ENCODE measurements around the gene ZC3H18.
A peak's percentile ranks its signal among the peaks of the same experiment; 100 is the strongest.
"Not testable (repeated sequence)": the region's sequence is repeated elsewhere in the genome, so short reads cannot be mapped to it uniquely, and the experiment has no call there.

ZC3H18 gene

DNA sequence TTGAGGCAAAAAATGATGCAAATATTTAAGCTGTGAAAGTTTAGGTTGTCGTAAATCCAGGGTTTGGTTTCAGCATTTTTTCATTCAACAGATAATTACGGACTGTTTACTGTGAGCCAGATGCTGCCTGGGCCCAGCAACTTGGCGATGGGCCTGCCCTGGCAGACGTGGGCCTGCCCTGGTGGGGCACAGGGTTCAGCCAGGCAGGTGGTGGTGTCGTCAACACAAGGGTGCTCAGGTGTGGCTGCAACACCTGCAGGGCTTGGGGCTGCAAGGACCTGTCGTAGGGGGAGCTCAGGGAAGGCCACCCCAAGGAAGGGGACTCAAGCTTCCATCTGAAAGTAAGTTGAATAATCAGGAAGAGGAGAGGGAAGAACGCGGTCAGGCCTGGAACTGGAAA lies 15.1 kb downstream of the ZC3H18 start:
- DNase-seq = no peak

DNA sequence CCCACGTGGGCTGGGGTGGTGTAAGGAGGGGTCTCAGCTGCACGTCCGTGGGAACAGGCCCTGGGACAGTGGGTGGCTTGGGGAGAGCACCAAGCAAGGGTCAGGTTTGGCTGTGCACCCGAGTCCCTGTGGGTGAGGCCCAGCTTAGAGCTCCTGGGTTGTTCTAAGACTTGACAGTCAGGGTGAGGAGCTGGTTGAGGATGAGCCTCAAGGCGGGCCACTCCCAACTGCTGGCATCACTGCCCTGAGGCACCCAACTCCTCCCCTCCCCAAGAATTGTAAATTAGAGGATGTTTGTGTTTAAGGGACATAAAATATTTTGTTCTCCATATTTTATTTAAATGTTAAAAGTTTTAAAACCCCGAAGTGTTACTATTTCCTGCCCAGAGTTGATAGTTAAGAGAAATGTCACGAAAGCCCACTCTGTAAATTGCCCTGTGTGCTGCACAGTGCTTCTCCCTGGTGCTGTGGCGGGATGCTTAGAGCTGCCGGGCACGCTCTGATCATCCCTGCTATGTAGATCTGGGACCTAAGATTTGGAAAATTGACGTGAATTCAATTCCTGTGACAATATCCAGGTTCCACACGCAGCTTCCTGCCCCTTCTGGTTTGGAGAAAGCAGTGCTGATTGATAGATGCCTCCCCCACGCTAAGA lies 15.9 kb downstream of the ZC3H18 start:
- no peak for DNase-seq

DNA sequence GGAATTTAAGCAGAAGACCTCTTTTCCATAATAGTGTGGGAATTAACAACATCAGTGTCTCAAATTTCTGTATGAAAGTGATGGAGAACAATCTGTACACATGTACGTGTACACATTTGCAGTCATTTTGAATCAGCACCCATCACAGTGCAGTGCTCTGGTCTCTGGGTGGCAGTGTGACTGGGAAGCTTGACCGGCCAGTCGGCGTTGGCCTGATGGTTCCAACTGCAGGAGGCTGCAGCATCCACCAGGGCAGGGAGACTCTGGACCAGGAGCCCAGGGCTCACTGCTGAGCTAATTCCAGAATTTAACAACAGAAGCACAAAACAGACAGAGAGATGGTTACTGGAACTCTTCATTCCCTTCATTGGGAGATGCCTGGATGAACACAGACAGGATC lies 17.9 kb downstream of the ZC3H18 start:
- no peak for DNase-seq

GRCh38 chr16:88588754-88589153 lies 18.6 kb downstream of the ZC3H18 start:
- DNase-seq = no peak

DNA sequence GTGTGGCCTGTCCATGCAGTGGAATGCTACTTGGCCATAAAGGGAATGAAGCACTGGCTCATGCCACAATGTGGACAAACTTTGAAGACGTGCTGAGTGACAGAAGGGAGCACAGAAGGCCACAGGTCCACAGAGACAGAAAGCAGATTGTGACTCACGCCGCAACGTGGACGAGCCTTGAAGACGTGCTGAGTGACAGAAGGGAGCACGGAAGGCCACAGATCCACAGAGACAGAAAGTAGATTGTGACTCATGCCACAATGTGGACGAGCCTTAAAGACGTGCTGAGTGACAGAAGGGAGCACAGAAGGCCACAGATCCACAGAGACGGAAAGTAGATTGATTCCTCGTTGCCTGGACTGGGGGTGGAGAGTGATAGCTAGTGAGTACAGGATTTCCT lies 19.2 kb downstream of the ZC3H18 start:
- DNase-seq = no peak

DNA sequence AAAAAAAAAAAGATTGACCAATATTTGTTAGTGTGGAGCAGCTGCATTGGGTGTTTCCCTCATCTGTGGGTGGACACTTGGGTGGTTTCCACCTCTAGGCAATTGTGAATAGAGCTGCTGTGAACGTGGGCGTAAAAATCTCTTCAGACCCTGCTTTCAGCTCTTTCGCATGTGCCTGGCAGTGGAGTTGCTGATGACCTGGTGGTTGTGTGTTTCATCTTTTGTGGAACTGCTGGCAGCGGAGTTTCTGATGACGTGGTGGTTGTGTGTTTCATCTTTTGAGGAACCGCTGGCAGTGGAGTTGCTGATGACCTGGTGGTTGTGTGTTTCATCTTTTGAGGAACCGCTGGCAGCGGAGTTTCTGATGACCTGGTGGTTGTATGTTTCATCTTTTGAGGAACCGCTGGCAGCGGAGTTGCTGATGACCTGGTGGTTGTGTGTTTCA lies 21.4 kb downstream of the ZC3H18 start:
- peak; percentile 18 to 36 for DNase-seq

- no peak for DNase-seq
Observed at GRCh38 chr16:88593061-88593460, 22.9 kb downstream of the ZC3H18 start.

DNA sequence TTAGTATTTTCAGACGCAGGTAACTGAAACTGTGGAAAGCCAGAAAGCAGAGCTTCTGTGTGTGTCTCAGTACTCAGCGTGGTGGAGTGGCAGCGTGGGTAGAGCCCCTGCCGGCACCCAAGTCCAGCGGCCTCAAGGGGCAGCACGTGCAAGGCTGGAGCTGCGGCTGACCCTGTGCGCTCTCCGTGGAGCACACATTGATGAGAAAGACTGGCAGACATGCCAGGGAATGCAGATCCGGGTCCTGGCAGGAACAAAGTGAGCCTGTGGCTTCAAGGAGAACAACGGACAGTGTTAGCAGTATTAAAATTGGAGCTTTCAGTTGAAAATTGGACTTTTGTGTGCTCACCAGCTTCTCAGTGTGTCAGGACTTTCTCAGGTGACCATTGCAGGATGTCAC lies 23.3 kb downstream of the ZC3H18 start:
- no peak for DNase-seq

DNA sequence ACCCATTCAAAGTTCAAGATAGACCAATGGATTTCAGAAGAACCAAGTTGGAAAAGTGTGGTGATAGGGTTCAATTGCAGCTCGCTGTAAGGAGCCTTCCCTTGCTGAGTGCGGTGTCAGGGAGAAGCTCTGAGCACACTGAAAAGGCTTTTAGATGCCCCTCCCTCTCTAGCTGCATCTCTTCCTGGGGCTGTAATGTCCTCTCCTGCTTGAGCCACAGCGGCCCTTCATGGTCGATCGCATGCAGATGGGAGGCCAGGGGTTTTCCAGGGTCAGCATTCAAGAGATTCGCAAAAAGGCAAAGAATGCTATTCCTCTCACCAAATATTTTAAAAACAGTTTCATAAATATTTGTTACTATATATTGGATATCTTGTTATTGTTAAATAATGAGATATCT lies 23.7 kb downstream of the ZC3H18 start:
- DNase-seq = no peak

DNA sequence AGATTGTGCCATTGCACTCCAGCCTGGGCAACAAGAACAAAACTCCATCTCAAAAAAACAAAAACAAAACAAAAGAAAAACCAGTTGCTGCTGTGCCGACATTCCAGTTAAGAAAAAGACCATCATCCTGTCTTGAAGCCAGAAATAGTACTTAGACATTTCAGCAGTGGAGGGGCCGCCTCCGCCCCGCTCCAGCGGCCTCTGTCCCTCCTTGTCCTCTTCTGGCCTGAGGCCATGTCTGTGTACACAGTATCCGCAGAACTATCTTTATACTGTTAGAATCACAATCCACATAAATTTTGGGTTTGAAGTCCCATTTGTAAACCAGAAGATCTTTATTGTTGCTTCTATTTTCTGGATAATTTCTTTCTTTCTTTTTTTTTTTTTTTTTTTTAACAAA lies 24.9 kb downstream of the ZC3H18 start:
- DNase-seq = no peak

GRCh38 chr16:88595921-88596320 lies 25.7 kb downstream of the ZC3H18 start:
- no peak for DNase-seq

GRCh38 chr16:88596483-88596882 lies 26.3 kb downstream of the ZC3H18 start:
- DNase-seq = no peak

DNA sequence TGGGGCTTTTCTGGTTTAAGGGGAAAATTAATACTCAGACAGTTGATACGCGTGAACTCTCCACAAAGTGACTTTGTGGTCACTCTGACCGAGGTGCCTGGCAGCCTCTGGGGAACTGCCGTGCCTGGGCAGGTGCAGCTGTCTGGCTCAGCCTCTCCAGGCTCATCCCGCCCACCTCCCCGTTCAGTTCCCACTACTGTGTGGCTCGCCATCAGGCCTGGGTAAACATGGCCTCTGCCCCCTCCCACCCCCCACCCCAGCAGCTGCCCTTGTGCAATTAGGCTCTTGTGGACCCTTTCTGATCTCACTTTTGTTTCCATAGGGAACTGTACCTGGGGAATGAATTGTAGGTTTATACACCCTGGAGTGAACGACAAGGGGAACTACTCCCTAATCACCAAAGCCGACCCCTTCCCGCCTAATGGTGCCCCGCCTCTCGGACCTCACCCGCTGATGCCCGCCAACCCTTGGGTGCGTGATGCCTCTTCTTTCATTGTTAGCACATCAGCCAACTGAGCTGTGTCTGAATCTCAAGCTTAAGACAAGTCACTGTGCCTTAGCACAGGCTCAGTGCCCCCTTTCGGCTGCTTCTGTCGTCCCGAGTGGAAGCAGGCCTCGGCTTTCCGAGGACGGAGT lies 27.8 kb downstream of the ZC3H18 start:
- DNase-seq = no peak

DNA sequence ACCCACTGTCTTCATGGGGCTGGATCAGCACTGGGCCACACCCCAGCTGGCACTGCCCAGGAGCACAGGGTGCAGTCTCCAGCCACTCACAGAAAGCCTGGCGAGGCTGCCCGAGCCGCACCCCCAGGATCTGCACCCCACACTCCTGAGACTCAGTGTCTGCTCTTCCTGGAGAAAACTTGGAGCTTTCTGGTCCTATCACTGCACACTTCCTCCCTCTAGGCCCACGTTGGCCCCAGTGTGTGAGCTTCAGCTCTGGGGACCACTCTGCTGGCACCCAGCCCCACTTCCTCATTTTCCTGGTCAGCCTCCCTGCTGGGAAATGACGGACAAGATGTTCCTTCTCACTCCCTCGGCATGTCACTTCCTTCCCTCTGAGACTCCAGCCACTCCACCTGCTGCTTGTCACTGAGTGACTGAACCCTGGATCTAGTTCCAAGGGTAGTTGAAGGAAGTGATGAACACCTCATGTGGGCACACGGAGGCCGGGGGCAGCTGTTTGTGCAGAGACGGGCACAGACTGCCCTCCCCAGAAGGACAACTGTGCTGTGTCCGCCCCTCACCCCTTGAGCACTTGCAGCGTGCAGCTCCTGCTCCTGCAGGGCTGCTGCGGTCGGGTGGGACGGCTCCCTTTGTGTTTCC lies 29.0 kb downstream of the ZC3H18 start:
- no peak for DNase-seq

DNA sequence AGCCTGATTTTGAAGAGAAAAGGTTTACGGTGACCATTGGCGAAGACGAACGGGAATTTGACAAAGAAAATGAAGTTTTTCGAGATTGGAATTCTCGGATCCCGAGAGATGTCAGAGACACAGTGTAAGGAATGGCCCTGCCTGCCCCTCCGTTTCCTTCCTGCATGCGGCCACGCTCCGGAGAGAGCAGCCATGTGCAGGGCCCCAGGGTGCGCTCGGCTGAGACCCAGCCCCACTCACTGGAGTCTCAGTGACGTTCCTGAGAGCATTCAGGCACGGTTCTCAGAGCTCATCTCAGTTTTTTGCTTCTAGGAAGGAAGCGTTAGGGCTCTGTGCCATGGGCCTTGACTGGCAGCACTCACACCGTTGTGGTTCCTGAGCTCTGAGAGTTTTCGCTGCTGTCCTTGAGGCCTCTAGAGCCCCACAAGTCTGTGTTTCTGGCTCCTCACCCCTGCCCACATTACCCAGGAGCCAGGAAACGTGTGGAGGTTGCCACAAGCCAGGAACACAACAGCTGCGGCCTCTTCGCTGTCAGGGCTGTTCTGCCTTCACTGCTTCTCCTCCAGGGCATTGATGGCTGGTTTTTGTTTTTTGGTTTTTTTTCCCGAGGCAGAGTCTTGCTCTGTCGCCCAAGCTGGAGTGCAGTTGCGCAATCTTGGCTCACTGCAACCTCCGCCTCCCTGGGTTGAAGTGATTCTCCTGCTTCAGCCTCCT lies 29.8 kb downstream of the ZC3H18 start:
- no peak for DNase-seq

DNA sequence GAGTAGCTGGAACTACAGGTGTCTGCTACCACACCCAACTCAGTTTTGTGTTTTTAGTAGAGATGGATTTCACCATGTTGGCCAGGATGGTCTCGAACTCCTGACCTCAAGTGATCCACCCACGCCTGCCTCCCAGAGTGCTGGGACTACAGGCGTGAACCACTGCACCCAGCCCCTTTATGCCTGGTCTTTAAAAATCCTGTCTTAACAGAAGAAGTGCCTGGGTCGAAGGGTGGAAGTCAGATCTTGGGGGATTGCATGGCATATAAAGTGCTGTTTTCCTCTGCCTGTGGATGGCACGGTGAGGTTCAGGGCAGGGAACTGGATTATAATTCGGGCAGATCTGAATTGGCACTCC lies 30.3 kb downstream of the ZC3H18 start:
- DNase-seq = no peak

GRCh38 chr16:88601313-88602036 lies 31.3 kb downstream of the ZC3H18 start:
- DNase-seq = no peak

DNA sequence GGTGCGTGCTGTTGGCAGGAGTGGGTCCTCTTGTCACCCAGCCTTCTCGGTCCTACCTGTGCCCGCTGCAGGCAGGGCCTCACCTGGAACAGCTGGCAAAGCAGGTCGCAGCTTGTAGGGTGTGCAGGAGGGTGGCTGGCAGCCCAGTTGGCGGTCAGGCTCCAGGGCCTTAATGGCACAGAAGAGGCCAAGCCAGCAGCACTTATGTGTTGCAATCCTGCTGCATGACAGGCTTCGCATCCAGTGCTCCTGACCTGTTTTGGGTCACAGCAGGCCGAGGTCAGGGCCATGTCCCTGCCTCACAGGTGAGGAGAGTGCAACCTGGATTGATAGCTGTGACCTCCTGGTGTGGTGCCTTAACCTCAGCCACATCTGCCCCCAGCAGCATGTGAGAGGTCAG lies 31.9 kb downstream of the ZC3H18 start:
- DNase-seq = no peak

- no peak for DNase-seq
Observed at GRCh38 chr16:88605186-88606147, 35.3 kb downstream of the ZC3H18 start.

DNA sequence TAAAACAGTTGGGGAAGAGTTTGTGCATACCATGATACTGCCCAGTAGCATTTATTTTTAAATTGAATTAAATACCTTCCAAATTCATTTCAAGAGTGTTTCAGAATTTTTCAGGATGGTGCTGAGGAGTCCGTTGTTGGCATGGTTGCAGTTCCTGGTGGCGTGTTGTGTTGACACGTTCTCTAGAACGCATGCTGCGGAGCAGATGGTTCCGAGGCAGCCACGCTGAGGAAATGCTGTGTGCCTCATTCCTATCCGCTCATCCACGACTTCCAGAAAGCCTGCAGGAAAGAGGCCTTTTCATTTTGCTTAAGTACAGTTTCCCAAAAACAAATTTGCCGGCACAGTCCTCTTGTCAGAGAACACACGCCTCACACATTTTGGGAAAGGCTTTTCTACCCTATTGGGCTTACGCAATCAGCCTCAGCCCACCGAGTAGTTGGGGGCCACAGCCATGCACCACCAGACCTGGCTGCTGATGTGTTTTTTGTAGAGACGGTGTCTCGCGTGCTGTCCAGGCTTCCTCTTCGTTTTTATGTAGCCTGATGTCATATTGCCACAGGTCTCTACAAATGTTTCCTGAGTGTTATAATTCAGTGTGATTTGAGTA lies 36.0 kb downstream of the ZC3H18 start:
- no peak for DNase-seq

DNA sequence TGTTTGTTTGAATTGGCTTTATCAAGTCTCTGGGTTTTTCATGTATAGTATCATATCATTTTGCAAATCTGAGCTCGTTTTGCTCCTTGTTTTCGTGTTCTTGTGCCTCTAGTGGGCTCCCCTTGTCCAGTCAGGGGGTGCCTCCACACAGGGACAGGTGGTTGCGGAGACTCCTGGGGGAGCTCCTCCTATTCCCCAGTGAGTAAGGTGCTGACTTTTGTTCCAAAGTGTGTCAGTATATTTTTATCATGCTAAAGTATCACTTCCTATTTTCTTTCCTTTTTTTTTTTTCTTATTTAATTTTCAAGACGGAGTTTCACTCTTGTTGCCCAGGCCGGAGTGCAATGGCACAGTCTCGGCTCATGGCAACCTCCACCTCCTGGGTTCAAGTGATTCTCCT lies 37.9 kb downstream of the ZC3H18 start:
- DNase-seq = no peak

GRCh38 chr16:88609426-88609825 lies 39.2 kb downstream of the ZC3H18 start:
- DNase-seq = not testable (repeated sequence)
